ENCODE data around the gene USPL1.

Gene USPL1

DNA sequence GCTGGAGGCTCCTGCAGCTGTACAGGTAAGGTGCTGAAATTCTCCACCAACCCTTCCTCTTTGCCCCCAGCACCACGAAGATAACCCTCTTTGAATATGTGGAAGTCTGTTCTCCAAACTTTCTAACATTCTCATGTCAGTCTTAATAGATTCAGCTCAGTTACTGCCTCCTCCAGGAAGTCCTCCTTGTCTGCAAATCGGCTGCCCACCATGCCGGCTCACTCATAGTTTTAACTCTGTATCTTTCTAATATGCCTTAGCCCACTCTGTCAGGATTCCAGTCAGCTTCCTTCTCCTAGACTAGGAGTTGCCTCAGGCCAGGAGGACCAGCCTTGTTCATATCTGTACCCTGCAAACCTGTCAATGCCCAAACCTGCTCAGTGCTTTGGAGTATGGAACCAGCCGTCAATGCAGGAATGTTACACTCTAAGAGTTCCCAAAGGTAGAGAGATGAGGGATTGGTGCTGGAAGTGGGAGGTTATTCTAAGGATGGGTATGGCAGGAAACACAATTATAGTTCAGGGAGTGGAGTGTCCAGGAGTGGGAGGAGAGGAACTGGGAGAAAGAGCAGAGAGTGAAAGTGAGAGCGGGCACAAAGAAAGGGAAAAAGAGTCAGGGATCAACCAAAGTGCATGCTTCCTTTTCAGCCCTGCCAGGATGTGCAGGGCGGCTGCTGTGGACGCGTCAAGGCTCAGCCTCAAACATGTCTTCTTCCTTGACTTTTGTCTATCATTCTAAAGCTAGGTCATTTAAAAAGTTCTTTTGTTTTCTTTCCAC is 79.6 kb downstream of the USPL1 start:
- no peak for DNase-seq (ENCODE audit: low read depth)

DNA sequence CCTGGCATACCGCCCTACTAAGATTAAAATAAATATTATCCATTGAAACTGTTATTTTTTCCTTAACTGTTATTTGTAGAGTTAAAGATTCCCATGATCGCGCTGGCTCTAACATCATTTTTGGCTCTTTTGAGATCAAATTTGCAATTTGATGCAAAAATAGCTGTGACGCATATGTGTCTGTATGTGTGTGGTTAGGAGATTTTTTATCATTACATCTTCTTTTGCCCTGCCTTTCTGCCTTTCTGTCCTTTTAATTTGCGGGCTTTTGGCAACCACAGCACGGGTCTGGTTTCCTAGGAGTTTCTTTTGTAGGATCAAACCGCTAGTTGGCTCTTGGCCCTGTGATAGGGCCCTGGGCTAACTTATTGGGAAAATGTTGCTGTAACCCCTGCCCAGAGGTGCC is 80.3 kb downstream of the USPL1 start:
- DNase-seq (ENCODE audit: low read depth) = no peak

DNA sequence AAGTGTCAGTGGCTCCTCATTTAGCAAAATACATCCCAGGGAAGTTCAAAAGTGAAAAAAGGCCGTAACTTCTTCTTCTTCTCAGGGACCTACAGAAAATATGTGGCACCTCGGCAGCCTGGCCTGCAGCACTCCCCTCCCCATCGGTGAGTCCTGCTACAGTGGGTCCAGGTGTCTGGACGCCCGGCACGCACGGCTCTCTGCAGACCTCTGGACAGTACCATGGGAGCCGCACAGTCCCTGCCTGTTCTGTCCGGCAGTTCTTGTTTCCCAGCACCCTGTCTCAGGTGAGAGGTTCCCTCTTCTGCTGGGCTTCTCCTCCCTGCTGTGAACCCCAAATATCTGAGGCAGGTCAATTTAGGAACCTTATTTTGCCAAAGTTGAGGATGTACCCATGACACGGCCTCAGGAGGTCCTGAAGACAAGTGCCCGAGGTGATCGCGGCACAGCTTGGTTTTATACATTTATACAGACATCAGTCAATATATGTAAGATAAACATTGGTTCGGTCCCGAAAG is 80.8 kb downstream of the USPL1 start:
- no peak for DNase-seq (ENCODE audit: low read depth)

DNA sequence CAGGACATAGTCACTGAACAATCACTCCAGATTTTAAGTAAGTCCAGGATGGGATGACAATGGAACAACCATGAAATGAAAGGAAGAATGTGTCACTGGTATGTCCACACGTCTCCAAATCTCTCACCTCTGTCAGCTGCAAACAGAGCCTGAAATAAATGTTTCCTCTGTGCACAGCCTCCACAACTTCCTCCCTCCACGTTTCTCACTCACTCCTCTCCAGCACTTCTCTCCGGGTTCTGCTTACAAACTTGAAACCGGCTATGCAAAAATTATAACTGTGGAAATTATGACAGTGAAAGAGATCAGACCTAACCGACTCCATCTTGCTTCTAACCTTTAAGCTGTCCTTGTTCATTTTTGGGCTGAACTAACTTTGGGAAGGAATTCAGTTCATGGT is 82.6 kb downstream of the USPL1 start:
- no peak for DNase-seq (ENCODE audit: low read depth)

DNA sequence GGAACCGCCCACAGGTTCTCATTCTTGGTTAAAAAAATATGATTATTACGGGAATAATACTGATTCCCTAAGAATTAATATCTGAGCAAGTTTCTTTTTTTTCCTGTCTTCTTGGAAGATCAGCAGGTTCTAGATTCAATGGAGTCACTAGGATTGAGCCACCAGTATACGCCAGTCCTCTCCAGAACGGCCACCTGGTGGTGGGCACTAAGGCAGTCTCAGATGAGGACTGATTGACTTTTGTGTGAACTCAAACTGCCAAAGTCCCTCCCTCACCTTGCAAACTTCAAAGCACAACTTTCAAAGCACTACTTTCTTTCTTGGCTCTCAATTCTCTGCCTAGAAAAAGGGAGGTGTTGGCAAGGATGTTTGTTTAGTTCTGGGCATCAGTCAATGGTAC is 84.3 kb downstream of the USPL1 start:
- DNase-seq (ENCODE audit: low read depth) = no peak

DNA sequence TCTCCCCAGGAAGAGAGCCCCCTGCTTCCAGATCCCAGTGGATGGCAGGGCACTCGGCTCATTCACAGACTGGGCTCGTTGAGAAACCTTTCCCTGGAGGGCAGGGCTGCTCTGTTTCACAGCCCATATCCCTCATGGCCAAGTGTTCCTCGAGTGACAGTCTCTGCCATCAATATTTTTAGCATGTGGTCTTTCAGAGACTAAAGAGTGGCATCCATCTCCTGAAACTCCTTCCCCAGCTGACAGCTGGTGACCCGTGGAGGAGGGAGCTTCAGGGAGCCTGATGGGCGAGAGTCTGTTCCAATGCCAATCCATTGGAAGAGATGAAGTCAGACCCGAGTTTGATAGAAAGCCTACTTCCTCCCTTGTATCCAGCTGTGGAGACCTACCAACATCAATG is 86.9 kb downstream of the USPL1 start:
- DNase-seq (ENCODE audit: low read depth) = no peak

DNA sequence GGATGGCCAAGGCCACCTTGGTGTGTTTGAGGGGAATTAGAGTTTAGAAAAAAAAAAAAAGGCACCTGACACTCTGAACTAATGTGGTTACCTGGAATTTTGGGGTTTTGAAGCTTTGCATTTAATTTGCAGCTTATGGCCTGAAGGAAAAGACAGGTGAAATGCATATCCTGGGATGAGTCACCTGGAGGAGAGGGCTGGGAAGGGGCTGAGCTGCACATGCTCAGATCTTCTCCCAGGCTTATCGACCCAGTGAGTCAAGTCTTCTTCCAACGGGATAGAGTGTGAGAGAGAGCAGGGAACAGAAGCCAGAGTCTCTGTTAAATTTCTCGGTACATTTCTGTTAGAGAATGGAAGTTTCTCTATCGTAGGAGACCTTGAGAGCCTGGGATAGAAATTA is 88.0 kb downstream of the USPL1 start:
- DNase-seq (ENCODE audit: low read depth) = no peak

DNA sequence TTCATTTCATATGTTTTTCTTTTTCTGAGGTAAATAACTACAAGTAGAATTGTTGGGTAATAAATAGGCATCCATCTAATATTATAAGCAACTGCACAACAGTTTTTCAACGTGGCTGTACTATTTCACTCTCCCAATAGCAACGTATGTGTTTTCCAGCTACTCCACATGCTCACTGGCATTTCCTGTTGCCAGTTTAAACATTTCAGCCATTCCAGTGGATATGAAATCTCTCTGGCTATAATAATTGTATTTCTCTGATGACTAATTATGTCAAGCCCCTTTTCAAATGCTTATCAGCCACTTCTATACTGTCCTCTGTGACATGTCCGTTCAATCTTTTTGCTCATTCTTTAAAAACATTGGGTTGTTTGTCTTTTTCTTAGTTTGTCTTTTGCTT is 90.8 kb downstream of the USPL1 start:
- DNase-seq (ENCODE audit: low read depth) = no peak

All from activated T-cell treated with anti-CD3 and anti-CD28 coated beads for 48 hours (primary cell).